BJ (cell line): ENCODE measurements around the gene RNU11. TPM values are rescaled to one million over a fixed set of nuclear protein-coding genes. Genes with fewer than 3 reads are reported as not detected.

Experiments
- CTCF ChIA-PET: fragments of 350-600 bp; formaldehyde crosslinking; extraction: SDS; loops from one replicate; lab custom pipeline; 2021; ENCODE audit warnings: antibody characterized with exemption, inconsistent platforms; lab: Yijun Ruan, JAX
- POLR2A ChIA-PET: fragments of 300-600 bp; sonication (Branson Sonifier 250); formaldehyde crosslinking; extraction: SDS; loops from one replicate; lab custom pipeline; 2021; ENCODE audit warnings: antibody characterized with exemption; lab: Charles Lee
- DNase-seq: peaks from one replicate; pipeline ENCODE4 v3.0.0-alpha.2; 2011; ENCODE audit warnings: low read depth
- H3K27me3 ChIP-seq: 2 replicates; pipeline ENCODE4 v1.6.0; 2011; ENCODE audit warnings: low read length; ENCODE audit not compliant: control insufficient read depth, insufficient read depth
- H3K36me3 ChIP-seq: 2 replicates; pipeline ENCODE4 v1.5.1; 2011; ENCODE audit warnings: low read length; ENCODE audit not compliant: control insufficient read depth, insufficient read depth
- H3K4me3 ChIP-seq: 2 replicates; pipeline ENCODE4 v1.5.1; 2011; ENCODE audit warnings: low read depth, mild to moderate bottlenecking, control low read depth, low read length
- CTCF ChIP-seq: IDR thresholded peaks from 2 replicates; pipeline ENCODE4 v1.5.1; 2011; ENCODE audit warnings: low read depth, mild to moderate bottlenecking, control low read depth, inconsistent platforms, low read length, moderate library complexity; ENCODE audit not compliant: insufficient read depth
- polyA plus RNA-seq: library from polyadenylated mRNA; depleted of rRNA; stranded (reverse); fragments of >200 nt; gene quantifications from 2 replicates; pipeline ENCODE4 v1.2.3, GENCODE V29; 2011

RNU11 gene
- polyA plus RNA-seq, 1 experiment = not detected

GRCh38 chr1:28663871-28664470, 15.6 kb downstream of the RNU11 start:
- POLR2A ChIA-PET = no interaction called here

GRCh38 chr1:28666806-28667205, 18.4 kb downstream of the RNU11 start:
- Histone ChIP-seq H3K4me3 (no peak overlapping the region), H3K36me3 (no peaks in the 10 kb centered on the region), H3K27me3 (no peaks in the 10 kb centered on the region)
- TF ChIP-seq CTCF = no peak
- CTCF ChIA-PET = interaction anchor here (1.3 kb wide), 1 partner anchor 118 kb away, joined by 3 read pairs; no protein-coding TSS in a partner anchor
- POLR2A ChIA-PET = no interaction called here
- DNase-seq = no peak

More at GRCh38 chr1:28663871-28664470, 15.6 kb downstream of the RNU11 start:
- Histone ChIP-seq H3K36me3 (no peaks in the 10 kb centered on the region), H3K27me3 (no peaks in the 10 kb centered on the region), H3K4me3 (no peak overlapping the region)
- TF ChIP-seq CTCF = no peak
- DNase-seq = no peak
- CTCF ChIA-PET = interaction anchor here (1.2 kb wide), 1 partner anchor 132 kb away, joined by 3 read pairs; no protein-coding TSS in a partner anchor

GRCh38 chr1:28668191-28668955, 20.0 kb downstream of the RNU11 start, which contains the start of gene GMEB1:
Gene GMEB1, plus strand, starts transcription at chr1:28668784. Its CDS starts 14,829 bp downstream, at chr1:28683613.
- no peak for TF ChIP-seq CTCF
- ChIA-PET POLR2A (interaction anchor here (0.7 to 2.0 kb wide), 2 partner anchors 20 to 68 kb away, joined by 3 to 9 read pairs; partner anchors contain the start of genes RNU11 and YTHDF2), CTCF (interaction anchor here (0.8 to 1.6 kb wide), 3 partner anchors 20 to 209 kb away, joined by 3 to 5 read pairs (median 3); partner anchors contain the start of genes RNU11 and YTHDF2)
- Histone ChIP-seq H3K36me3 (no peaks in the 10 kb centered on the region), H3K27me3 (no peaks in the 10 kb centered on the region), H3K4me3 (peak within 1 kb of the TSS; percentile 88)
- no peak for DNase-seq

- DNase-seq = no peak
- POLR2A ChIA-PET = interaction anchor here (0.7 to 2.0 kb wide), 2 partner anchors 21 to 67 kb away, joined by 3 to 9 read pairs; partner anchors contain the start of genes RNU11 and YTHDF2
- Histone ChIP-seq H3K27me3 (no peaks in the 10 kb centered on the region), H3K4me3 (peak overlapping the region; percentile 88), H3K36me3 (no peaks in the 10 kb centered on the region)
- CTCF ChIA-PET = interaction anchor here (1.6 kb wide), 1 partner anchor 67 kb away, joined by 5 read pairs; the partner anchor contains the start of gene YTHDF2
- TF ChIP-seq CTCF = no peak
Observed at GRCh38 chr1:28668956-28669723, 20.7 kb downstream of the RNU11 start.
